CD4-positive, alpha-beta T cell (primary cell): Measurements from ENCODE around the gene MYH2. TPM values are rescaled to one million over a fixed set of nuclear protein-coding genes. Genes with fewer than 3 reads are reported as not detected.

Experiments used
- ATAC-seq: fragments of 200-7000 bp; cut with Tn5 transposase; one replicate; pipeline ENCODE4 v1.10.0; 2022; ENCODE audit warnings: mild to moderate bottlenecking; ENCODE audit not compliant: poor library complexity
- CTCF ChIA-PET: fragments of 350-600 bp; sonication (Branson Sonifier 250); formaldehyde crosslinking; loops from one replicate; lab custom pipeline; 2021; ENCODE audit warnings: antibody characterized with exemption, inconsistent platforms; lab: Charles Lee
- POLR2A ChIA-PET: fragments of 350-600 bp; sonication (Branson Sonifier 250); formaldehyde crosslinking; loops from one replicate; lab custom pipeline; 2021; ENCODE audit warnings: antibody characterized with exemption, inconsistent platforms; lab: Charles Lee
- DNase-seq, 14 experiments: peaks; one replicate each; pipeline ENCODE4 v3.0.0-alpha.2; 2013 to 2020; ENCODE audit warnings: mixed read lengths in 2 of 14
- H3K27ac ChIP-seq, 2 donors: one replicate each; pipeline versions ENCODE4 v1.5.1 to v1.7.0; 2013; ENCODE audit warnings: low read length in 2 of 2, low read depth in 1 of 2, mild to moderate bottlenecking in 1 of 2
- H3K27me3 ChIP-seq, 2 experiments: 1 replicate in 1 of 2; 2 replicates in 1 of 2; pipeline versions ENCODE4 v1.6.1 to v1.7.0; 2013; ENCODE audit warnings: low read length in 2 of 2, control low read depth in 1 of 2, mild to moderate bottlenecking in 1 of 2, moderate library complexity in 1 of 2; ENCODE audit not compliant: insufficient read depth in 2 of 2, control insufficient read depth in 1 of 2
- H3K36me3 ChIP-seq: one replicate; pipeline ENCODE4 v1.6.1; 2013; ENCODE audit warnings: low read length, control low read depth; ENCODE audit not compliant: insufficient read depth
- H3K4me1 ChIP-seq: one replicate; pipeline ENCODE4 v1.6.1; 2013; ENCODE audit warnings: low read length, control low read depth; ENCODE audit not compliant: insufficient read depth
- H3K4me3 ChIP-seq: one replicate; pipeline ENCODE4 v1.5.1; 2013; ENCODE audit warnings: mild to moderate bottlenecking, low read length, moderate library complexity
- H3K9me3 ChIP-seq, 2 experiments: 1 replicate in 1 of 2; 2 replicates in 1 of 2; pipeline versions ENCODE4 v1.6.1 to v1.7.0; 2013; ENCODE audit warnings: low read length in 2 of 2, mild to moderate bottlenecking in 2 of 2, control low read depth in 1 of 2, moderate library complexity in 1 of 2; ENCODE audit not compliant: control insufficient read depth in 1 of 2, insufficient read depth in 1 of 2
- H3K27ac Mint-ChIP-seq: one replicate; pipeline ENCODE4 v1.8.0; 2020; ENCODE audit warnings: mixed read lengths
- H3K27me3 Mint-ChIP-seq: one replicate; pipeline ENCODE4 v1.8.0; 2021; ENCODE audit warnings: mixed read lengths
- H3K36me3 Mint-ChIP-seq: one replicate; pipeline ENCODE4 v1.8.0; 2021; ENCODE audit warnings: low read depth, mixed read lengths
- H3K4me1 Mint-ChIP-seq: one replicate; pipeline ENCODE4 v1.8.0; 2021; ENCODE audit warnings: low read depth, mixed read lengths
- H3K4me3 Mint-ChIP-seq: one replicate; pipeline ENCODE4 v1.8.0; 2020; ENCODE audit warnings: mild to moderate bottlenecking, mixed read lengths
- H3K9me3 Mint-ChIP-seq: one replicate; pipeline ENCODE4 v1.8.0; 2020; ENCODE audit warnings: mixed read lengths
- intact Hi-C, 2 experiments: fragments of 100-400 bp; cut with DNase I in 1 of 2; cut with micrococcal nuclease in 1 of 2; formaldehyde crosslinking; loops; one replicate each; pipeline versions ENCODE4 v1.15.1 to v1.9.0; 2023 to 2025; cut with DNase I, micrococcal nuclease
- total RNA-seq, 174 experiments: library from RNA in 2 of 174; stranded (reverse) in 2 of 174; gene quantifications; one replicate each; pipeline ENCODE4 v1.2.3 and lab custom pipeline; 2021 to 2026
- TF ChIP-seq, protein P1 (sequence below): fragments of 200-600 bp; IDR thresholded peaks from one replicate; pipeline ENCODE4 v1.8.0; 2022; ENCODE audit warnings: antibody characterized with exemption, mild to moderate bottlenecking

MYH2 gene
- total RNA-seq, 2 experiments from 2014 or later, result not detected

DNA sequence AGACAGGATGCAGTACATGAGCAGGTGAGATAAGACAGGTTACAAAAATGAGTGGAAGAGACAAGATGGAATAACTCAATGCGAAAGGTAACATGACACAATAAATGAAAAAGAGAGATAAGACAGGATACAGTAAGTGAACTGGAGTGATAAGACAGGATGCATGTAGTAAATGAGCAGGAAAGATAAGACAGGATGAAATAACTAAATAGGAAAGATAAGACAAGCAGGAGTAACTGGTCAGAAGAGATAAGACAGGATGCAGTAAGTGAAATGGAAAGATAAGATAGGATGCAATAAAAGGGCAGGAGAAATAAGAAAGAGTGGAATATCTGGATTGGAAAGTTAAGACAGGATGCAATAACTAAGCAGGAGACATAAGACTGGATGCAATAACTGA, 71.8 kb downstream of the MYH2 start:
- peaks cover 6% of the 10 kb centered on the region for H3K9me3 Mint-ChIP-seq
- POLR2A ChIA-PET, result no interaction called here
- no peak overlapping the region for H3K27ac ChIP-seq

DNA sequence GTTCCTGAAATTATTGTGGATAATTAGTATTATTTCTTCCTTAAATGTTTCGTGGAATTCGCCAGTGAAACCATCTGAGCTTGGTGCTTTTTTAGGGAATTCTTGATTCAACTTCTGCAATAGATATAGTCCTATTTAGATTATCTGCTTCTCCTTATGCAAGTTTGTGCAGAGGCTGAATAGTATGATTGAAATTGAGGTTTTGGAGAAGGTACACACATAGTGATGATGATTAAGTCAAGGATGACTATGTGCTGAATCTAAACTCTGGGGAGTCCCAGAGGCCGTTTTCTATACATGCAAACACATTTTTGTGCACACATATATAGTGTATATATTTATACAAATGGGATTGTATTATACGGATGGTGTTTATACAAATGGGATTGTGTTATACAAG, 74.9 kb downstream of the MYH2 start:
- no peaks in the 10 kb centered on the region for H3K4me1 Mint-ChIP-seq
- H3K4me3 Mint-ChIP-seq, result no peak overlapping the region
- DNase-seq (no peak), ATAC-seq (no peak)
- Histone ChIP-seq H3K9me3 (no peaks in the 10 kb centered on the region), H3K4me1 (no peaks in the 10 kb centered on the region), H3K27ac (no peak overlapping the region), H3K27me3 (no peaks in the 10 kb centered on the region), H3K36me3 (no peaks in the 10 kb centered on the region), H3K4me3 (no peak overlapping the region)
- ChIA-PET POLR2A (no interaction called here), CTCF (interaction anchor here (0.6 kb wide), 1 partner anchor 55 kb away, joined by 3 read pairs; no protein-coding TSS in a partner anchor)
- TF ChIP-seq, protein P1, sequence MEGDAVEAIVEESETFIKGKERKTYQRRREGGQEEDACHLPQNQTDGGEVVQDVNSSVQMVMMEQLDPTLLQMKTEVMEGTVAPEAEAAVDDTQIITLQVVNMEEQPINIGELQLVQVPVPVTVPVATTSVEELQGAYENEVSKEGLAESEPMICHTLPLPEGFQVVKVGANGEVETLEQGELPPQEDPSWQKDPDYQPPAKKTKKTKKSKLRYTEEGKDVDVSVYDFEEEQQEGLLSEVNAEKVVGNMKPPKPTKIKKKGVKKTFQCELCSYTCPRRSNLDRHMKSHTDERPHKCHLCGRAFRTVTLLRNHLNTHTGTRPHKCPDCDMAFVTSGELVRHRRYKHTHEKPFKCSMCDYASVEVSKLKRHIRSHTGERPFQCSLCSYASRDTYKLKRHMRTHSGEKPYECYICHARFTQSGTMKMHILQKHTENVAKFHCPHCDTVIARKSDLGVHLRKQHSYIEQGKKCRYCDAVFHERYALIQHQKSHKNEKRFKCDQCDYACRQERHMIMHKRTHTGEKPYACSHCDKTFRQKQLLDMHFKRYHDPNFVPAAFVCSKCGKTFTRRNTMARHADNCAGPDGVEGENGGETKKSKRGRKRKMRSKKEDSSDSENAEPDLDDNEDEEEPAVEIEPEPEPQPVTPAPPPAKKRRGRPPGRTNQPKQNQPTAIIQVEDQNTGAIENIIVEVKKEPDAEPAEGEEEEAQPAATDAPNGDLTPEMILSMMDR, result no peak
- H3K9me3 Mint-ChIP-seq, result no peaks in the 10 kb centered on the region
- H3K36me3 Mint-ChIP-seq, result no peaks in the 10 kb centered on the region
- H3K27ac Mint-ChIP-seq, result no peak overlapping the region
- H3K27me3 Mint-ChIP-seq, result no peaks in the 10 kb centered on the region
- intact Hi-C loops, result no loop called here

More for the DNA sequence above, 71.8 kb downstream of the MYH2 start:
- CTCF ChIA-PET, result no interaction called here
- TF ChIP-seq, protein P1, result no peak
- no peaks in the 10 kb centered on the region for H3K36me3 Mint-ChIP-seq
- intact Hi-C loops, result no loop called here
- no peak overlapping the region for H3K27ac Mint-ChIP-seq
- H3K27me3 Mint-ChIP-seq, result no peaks in the 10 kb centered on the region
- peaks cover 0 to 9% of the 10 kb centered on the region in 2 experiments for H3K9me3 ChIP-seq
- DNase-seq, result no peak
- no peak overlapping the region for H3K4me3 ChIP-seq
- no peaks in the 10 kb centered on the region for H3K4me1 ChIP-seq
- no peaks in the 10 kb centered on the region for H3K36me3 ChIP-seq
- no peak for ATAC-seq
- H3K4me3 Mint-ChIP-seq, result no peak overlapping the region
- no peaks in the 10 kb centered on the region for H3K4me1 Mint-ChIP-seq
- no peaks in the 10 kb centered on the region for H3K27me3 ChIP-seq

DNA sequence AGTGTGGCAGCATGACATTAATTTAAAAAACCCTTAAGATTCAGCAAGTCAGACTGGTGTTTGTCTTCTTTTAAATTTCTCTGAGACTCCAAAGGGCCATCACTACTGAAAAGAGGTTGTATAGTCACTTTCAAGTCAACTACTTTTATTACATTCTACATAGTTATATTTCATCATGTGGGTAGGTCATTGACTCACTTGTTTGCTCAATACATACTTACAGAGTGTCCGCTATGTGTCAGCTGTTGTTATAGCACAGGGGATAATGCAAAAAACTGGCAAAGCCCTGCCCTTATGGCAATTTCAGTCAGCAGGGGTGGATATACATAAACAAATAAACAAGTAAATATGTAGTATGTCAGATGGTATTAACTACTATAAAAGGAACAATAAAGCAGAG, 77.6 kb downstream of the MYH2 start:
- no peak overlapping the region for H3K4me3 ChIP-seq

More for the DNA sequence above, 77.6 kb downstream of the MYH2 start:
- ChIA-PET POLR2A (no interaction called here), CTCF (no interaction called here)
- TF ChIP-seq, protein P1, result no peak
- Mint-ChIP-seq H3K27ac (no peak overlapping the region), H3K27me3 (no peaks in the 10 kb centered on the region), H3K9me3 (no peaks in the 10 kb centered on the region), H3K4me3 (no peak overlapping the region), H3K36me3 (no peaks in the 10 kb centered on the region), H3K4me1 (no peaks in the 10 kb centered on the region)
- no peak for ATAC-seq
- no peaks in the 10 kb centered on the region for H3K27me3 ChIP-seq
- no peaks in the 10 kb centered on the region for H3K9me3 ChIP-seq
- H3K27ac ChIP-seq, result no peak overlapping the region
- H3K4me1 ChIP-seq, result no peaks in the 10 kb centered on the region
- intact Hi-C loops, result no loop called here
- no peaks in the 10 kb centered on the region for H3K36me3 ChIP-seq
- no peak for DNase-seq

Other genes with a start within 250 kb of the MYH2 start
- not detected for gene MYH13, start 176.7 kb downstream of the MYH2 start, total RNA-seq
- gene MYH8, start 127.7 kb downstream of the MYH2 start, total RNA-seq, result not detected
- gene MYH4, start 80.1 kb downstream of the MYH2 start, total RNA-seq, result not detected
- not detected for gene MYH1, start 31.1 kb downstream of the MYH2 start, total RNA-seq
- gene MYH3, start 107.7 kb upstream of the MYH2 start, total RNA-seq, result 1 to 10 TPM; 5.4 to 5.6 TPM
- gene SCO1, start 147.9 kb upstream of the MYH2 start, total RNA-seq, result 10 to 100 TPM; 15.3 to 18.2 TPM
- 10 to 100 TPM; 34.2 to 35.0 TPM for gene ADPRM, start 147.9 kb upstream of the MYH2 start, total RNA-seq
- 1 to 10 TPM; 2.9 to 3.2 TPM for gene TMEM220, start 180.4 kb upstream of the MYH2 start, total RNA-seq